Nucleus accumbens (tissue), 56 donors: ENCODE measurements around the gene CHST11.
A peak's percentile ranks its signal among the peaks of the same experiment; 100 is the strongest.
"Not testable (repeated sequence)": the region's sequence is repeated elsewhere in the genome, so short reads cannot be mapped to it uniquely, and the experiment has no call there.

Source experiments
- DNase-seq, 56 donors: peaks; one replicate each; lab custom pipeline; 2025; lab: John Stamatoyannopoulos, UW

Gene CHST11

DNA sequence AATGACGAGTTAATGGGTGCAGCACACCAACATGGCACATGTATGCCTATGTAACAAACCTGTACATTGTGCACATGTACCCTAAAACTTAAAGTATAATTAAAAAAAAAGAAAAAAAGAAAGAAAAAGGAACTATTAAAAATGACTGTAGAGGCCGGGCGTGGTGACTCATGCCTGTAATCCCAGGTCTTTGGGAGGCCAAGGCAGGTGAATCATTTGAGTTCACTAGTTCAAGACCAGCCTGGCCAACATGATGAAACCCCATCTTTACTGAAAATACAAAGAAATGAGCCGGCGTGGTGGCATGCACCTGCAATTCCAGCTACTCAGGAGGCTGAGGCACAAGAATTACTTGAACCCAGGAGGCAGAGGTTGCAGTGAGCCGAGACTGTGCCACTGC is 118.0 kb downstream of the CHST11 start:
- not testable (repeated sequence) for DNase-seq

DNA sequence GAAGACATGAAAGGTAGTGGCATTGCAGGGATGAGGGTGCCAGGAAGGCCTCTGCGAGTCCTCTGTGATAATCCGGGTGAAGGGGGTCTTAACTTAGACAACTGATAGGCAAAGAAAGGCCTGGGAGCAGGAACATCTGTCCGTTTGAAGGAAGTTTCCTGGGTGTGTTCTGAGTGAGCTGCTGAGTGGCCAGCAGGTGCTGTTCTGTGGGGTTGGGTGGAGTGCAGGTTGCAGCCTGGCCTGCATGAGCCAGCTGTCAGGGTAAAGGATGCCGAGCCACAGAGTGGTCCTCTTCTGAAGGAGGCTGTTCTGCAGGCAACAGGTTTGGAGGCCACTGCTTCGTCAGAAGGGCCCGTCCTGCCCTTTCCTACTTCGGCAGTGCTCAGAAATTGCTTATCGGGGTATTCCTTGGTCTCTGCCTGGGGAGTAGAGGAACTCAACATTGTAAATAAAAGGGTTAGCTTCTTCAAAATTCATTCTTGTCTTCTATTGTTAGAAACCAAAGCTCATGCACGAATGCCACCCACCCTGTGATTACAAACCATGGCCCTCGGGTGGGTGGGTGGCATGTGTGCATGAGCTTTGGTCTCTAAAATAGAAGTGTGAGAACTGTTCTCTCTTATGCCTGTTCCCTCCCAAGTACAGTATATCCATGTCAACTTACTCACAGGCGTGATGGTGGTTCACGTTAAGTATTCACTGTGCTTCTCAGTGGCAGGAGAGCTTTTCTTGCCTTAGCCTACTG is 118.9 kb downstream of the CHST11 start:
- peak in 6 of 56 donors; percentile 7 to 39 (median 17) for DNase-seq

DNA sequence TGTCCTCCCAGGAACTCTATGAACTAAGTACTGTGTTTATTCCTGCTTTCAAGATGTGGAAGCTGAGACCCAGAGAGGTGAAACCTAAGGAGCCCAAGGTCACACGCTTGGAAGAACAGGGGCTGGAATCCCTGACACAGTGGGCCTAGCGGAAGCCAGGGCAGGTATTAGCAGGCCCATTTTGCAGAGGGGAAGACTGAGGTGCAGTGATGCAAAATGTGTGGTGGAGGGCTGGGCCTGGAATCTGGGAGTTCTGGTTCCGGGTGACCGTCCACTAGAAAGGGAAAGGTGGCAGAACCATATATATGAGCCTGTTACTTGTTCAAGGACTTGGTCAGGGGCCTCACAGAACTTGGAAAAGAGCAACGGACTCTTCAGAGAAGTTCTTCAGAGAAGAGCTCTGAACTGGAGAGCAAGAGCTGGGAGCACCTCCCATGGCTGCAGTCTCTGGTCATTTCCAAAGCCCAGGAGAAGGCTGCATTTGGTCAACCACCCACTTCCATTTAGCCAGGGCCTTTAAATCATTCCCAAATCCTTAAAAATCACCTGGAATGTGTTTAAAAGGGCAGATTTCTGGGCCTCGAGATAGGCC is 119.5 kb downstream of the CHST11 start:
- no peak for DNase-seq

DNA sequence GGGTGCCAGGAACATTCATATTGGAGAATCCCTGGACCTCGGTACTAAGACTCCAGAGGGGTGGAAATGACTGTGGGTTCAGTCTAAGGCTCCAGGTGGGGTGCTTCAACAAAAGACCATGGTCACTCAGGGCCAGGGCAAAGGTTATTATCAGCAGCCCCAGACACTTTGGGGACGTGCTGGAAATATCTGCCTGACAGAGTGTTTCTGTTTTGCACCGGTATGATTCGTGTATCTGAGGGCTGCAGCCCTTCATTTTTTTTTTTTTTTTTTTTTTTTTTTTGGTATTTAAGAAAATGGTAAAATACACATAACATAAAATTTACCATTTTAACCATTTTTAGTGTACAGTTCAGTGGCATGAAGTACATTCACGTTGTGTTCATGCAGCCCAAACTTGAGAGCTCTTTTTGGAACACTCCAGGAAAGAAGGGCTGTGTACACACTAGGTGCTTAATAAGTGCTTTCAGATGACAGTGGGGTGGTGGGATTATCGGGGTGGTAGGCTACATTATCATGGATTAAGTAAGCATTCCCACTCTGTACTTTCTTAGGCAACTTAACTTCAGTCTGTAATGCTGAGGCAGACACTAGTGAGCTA is 120.3 kb downstream of the CHST11 start:
- DNase-seq = no peak

DNA sequence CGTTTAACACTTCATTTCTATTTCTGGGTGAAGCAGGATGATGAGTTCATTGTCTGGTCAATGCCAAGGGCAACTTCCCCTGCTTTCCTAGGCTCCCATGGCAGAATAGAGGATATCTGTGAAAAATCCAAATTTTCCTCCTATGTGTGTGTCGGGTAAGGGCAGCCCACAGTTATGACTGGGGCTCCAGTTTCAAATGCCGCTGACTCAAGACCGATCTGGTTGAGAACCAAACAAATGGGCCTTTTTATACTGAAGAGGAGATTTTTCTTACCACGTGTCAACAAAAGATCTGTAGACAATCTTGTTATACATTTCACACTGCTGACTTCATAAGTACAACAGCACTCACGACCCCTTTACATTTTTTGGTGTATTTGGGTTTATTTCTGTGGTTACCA is 120.8 kb downstream of the CHST11 start:
- no peak for DNase-seq

DNA sequence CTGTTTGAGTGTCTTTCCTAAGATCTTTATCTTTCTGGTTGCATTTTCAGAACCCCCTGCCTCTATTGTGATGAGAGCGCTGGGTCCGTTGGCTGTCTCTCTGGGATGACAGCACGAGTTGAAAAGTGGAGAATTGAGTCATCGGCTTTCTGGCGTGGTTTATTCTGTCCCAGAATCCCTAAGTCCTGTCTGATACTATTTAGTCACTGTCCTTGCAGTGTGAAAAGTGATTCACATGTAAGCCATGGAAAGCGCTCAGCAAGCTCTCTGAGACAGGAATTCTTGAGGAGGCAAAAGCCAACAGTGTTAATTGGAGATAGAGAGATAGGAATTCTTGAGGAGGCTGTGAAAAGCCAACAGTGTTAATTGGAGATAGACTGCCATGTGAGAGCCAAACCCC is 121.7 kb downstream of the CHST11 start:
- no peak for DNase-seq

DNA sequence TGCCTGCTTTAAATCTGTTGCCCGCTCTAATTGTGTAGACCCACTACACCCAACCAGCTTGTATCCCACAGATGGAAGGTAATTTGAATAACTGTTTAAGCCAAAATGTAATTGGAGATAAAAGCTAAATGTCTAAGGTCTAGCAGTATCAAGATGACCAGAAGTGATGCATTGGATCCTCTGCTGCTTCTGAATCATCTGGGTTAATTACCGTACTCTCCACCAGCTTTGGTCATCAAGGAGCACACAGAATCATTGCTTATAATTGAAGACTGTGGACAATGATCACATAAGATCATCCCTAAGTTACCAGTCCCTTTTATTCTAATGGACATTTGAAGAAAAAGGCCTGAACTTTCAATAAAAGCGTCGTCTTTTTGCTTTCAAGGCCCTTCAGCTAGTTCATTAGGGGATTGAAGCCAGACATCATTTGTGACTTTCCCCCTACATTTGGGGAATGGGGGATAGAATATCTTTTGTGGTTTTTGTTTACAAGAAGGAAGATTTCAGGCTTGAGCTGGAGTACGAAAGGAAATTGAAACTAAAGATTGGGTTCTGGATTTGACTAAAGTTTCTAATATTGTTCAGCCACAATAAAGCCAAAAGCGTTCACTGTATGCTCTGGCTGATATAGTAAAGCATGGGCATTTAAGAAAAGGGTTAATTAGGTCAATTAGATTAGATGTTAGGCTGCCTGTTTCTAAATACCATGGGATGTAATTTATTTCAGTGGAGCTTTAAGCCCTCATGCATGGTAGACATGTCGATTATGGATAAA is 123.2 kb downstream of the CHST11 start:
- no peak for DNase-seq

DNA sequence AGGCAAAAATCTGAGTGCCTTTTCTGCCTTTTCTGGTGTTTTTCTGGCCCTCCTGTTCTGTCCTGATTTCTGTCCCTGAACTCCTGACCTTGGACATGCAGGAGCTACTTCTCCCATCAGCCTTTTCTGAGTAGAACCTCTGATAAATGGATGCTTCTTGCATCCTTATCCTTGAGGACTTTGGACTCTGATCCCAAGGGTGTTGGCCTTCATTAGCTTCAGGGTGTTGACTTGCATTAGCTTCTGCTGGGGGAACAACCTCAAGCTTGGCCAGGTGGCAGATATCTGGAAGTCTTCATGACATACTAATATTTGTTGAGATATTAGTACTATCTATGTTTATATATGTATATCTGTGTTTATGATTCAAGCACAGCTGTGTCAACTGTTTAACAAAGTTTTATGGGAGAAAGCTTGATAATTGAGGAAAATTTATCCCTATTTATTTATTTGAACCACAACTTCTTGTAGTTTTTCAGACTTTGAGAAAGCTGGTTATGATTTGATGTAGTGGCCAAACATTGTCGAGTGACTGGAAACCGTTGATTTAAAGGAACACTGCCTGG is 124.3 kb downstream of the CHST11 start:
- DNase-seq = no peak

DNA sequence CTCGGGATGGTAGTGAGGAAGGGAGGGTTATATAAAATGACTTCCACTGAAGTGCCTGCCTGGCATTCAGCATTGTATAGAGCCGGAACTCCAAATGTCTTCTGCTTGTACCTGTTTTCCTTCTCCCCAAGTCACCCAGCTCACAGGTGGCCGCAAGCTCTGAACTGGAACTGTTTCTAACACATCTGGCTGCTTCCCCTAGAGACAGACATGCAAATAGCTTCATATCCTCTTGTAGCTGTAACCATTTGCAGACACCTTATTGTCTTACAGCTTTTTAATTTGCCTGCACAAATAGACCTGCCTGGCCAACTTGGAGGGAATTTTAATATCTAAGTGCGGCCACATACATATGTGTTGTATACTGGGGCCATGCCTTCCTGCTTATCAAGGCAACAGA is 126.0 kb downstream of the CHST11 start:
- DNase-seq = no peak

DNA sequence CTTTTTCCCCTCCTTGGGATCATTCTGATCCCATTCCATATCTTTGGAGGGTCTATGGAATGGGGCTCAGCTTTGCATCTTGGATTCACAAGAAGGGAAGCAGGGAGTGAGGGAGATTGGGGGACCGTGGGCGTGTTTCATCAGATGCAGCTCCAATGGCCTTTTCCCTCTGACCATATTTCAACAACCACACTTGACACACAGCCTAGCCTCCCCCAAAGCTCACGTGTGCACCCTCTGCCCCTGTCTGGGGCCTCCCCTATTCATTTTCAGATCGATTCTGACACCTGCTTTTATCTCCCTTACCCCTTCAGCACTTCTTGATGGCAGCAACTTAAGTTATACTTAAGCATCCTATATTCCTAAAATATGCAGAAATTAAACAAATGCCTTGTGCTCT is 126.6 kb downstream of the CHST11 start:
- DNase-seq = no peak

DNA sequence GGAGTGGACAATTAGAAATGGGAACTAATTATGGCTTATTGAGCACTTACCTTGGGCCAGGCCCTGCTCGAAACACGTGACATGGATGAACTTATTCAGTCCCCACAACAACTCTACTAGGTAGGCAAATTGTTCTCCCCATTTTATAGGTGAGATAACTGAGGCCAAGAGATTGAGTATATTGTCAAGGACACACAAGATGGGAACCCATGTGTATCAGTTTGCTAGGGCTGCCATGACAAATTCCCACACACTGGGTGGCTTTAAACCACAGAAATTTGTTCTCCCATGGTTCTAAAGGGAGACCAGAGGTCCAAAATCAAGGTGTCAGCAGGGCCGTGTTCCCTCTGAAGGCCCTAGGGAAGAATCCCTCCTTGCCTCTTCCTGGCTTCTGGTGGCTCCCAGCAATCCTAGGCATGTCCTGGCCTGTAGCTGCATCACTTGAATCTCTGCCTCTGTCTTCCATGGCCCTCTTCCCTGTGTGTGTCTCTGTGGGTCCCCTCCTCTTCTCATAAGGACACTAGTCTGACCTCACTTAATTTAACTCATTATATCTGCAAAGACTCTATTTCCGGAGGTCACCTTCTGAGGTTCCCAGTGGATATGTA is 128.8 kb downstream of the CHST11 start:
- DNase-seq = no peak

DNA sequence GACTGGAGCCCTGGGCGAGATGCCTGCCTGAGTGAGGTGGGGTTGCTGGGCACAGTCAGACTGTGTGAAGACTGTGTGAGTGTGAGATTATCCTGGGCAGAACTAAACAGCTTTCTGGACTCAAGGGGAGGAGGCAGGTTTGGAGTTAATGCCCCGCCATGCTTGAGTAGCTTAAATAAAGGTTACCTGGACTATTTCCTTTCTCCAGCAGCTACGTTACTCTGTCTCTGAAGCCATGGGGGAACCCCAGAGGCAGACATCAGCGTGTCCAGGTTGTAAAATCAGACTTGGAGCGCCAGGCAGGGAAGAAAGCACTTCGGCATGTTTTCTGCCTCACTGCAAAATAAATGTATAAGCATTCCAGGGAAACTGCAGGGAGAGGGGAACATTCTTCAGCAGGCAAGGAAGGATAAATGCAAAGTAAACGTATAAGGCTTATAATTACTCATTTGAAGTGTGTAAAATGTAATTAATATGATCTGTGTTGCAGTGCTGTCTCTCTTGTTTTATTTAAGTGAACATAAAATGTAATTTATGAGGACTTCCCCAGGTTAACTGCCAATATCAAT is 129.7 kb downstream of the CHST11 start:
- DNase-seq = no peak

DNA sequence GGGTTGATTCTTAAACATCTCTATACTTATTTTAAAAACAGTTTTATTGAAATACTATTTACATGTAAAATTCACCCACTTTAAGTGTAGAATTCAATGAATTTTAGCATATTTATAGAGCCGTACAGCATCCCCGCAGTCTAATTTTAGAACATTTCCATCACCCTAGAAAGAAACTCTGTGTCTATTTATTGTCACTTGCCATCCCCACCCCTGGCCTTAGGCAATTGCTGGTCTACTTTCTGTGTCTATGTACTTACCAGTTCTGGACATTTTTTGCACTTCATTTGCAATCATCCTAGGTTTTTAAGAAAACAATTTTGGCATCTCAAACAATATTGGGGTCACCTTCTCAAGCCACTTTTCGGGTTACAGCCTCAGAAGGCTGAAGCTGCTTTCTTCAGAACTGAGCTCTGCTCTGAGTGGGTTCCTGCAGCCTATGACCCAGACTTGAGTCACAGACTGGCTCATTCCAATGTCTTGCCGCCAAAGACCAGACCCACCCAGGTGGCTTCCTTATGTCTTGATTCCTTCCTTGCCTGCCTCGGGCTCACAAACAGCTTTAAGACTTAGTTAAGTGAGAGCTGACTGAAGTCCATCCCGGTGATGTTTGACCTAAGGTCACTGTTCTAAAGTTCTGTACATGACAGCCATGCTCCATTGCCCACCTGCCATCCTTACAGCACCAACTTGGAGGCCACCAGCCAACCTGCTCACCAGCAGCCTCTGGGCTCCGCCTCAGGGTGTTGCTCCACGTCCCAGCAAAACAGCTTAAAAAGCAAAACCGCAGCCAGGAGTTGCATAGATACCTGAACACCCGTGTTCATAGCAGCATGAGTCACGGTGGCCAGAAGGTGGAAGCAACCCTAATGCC is 131.5 kb downstream of the CHST11 start:
- no peak for DNase-seq

DNA sequence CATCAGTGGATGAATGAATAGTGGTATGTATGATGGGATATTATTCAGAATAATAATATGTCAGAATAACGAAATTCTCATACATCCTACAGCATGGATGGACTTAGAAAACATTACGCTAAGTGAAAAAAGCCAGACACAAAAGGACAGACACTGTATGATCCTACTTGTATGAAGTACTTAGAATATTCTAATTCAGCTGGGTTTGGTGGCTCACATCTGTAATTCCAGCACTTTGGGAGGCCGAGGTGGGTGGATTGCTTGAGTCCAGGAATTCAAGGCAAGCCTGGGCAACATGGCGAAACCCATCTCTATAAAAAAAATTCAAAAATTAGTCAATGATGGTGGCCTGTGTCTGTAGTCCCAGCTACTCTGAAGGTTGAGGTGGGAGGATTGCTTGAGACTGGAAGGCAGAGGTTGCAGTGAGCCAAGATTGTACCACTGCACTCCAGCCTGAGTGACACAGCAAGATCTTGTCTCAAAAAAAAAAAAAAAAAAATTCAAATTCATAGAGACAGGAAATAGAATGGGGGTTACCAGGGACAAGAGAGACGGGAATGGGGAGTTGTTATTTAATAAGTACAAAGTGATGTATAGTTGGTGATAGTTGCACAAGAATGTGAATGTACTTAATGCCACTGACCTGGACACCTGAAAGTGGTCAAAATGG is 132.3 kb downstream of the CHST11 start:
- no peak for DNase-seq

DNA sequence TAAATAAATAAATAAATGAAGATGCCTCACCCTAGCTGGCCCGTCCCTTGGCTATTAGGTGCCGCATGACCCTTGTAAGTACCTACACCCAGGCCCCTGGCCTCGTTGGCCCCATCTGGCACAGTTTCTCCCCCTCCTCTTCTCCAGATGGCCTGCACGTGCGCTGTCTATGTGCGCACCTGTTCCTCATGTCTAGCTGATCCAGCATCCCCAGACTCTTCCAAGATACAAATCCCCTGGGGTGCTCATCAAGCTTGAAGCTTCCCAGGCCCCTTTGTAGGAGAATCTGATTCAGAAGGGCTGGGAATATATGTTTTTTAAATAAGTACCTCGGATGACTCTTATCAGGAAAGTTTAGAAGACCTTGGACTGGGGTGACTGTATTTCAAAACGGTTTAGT is 133.3 kb downstream of the CHST11 start:
- DNase-seq = no peak

DNA sequence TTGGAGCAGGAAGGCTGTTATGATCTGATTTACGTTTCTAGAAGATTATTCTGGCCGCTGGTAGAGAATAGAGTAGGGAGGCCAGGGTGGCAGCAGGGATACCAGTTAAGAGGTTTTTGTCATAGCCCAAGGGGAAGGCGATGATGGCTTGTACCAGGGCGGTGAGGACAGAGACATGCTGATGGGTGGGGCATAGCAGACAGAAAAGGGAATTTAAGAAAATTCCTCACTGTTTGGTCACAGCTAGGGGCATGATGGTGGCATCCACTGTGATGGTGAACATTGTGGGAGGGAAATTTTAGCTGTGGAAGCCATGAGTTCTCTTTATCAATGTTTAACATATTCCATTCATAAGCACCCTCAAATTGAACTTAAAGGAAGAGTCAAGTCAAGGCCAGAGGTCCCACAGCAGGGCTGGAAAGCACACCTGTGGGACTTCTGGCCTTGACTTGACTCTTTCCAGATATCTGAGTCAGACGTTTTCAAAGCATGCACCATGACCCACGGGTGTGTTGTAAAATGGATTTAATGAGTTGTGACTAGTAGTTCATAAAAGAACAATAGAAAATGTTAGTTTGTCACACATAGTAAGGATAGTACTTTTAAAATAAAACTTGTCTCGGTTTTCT is 134.6 kb downstream of the CHST11 start:
- no peak for DNase-seq

DNA sequence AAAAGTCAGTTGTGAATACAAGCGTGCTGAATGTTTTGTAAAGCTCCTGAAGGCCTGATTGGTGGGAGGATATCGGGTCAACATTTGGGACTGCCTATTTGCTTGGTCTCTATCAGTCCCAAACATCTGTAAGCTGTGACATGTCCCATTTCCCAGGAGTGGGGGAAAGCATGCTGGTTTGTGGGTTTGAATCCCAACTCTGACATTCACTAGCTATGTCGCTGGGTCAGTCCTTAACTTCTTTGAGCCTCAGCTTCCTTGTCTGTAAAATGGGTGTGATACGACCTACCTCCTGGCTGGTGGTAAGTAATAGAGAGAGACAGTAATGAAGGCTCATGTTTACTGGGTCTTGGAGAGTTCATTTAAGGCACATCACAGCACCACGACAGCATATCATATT is 136.7 kb downstream of the CHST11 start:
- no peak for DNase-seq

DNA sequence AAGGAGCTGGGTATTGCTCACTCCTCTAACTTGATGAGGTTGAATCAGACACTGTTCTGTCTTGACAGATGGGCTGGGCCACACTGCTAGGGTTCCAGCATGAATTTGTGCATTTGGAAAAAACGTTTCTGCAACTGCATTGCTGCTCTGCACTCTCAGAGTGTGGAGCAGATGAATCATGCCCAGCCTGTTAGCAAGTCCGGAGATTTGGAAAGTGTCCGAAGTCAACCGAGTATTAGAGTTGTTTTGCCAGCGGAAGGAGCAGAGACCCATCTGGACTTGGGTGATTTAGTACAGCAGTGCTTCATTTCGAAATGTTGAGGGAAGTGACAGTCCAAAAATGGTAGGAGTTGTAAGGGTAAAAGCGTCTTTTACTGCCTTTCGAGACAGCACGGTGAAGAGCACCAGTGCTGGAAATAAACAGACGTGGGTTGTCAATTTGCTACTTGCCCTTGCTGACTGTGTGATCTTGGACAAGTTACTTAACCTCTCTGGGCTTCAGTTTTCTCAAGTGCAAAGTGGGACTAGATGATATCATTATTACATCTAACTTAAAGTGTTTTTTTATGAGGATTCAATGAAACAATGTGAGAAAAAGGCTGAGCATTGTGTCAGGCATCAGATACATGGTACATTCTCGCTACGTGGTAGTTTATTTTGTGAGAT is 139.5 kb downstream of the CHST11 start:
- DNase-seq = peak in 11 of 56 donors; percentile 7 to 45 (median 14)
